Stimulated activated naive CD8-positive, alpha-beta T cell treated with anti-CD3 and anti-CD28 coated beads, Interleukin-15, Interleukin-2, amounts not matched to agents 100 ng/mL and 50 ng/mL, for 24 hours (primary cell): ENCODE measurements around the gene ATXN1.
A peak's percentile ranks its signal among the peaks of the same experiment; 100 is the strongest.

Experiments used
- H3K27ac Mint-ChIP-seq: one replicate; pipeline ENCODE4 v1.8.0; 2021; ENCODE audit warnings: mild to moderate bottlenecking, mixed read lengths
- H3K27me3 Mint-ChIP-seq: one replicate; pipeline ENCODE4 v1.8.0; 2021; ENCODE audit warnings: mixed read lengths
- H3K36me3 Mint-ChIP-seq: one replicate; pipeline ENCODE4 v1.8.0; 2021; ENCODE audit warnings: low read depth, mixed read lengths
- H3K4me1 Mint-ChIP-seq: one replicate; pipeline ENCODE4 v1.8.0; 2021; ENCODE audit warnings: low read depth, mixed read lengths
- H3K4me3 Mint-ChIP-seq: one replicate; pipeline ENCODE4 v1.8.0; 2021; ENCODE audit warnings: mild to moderate bottlenecking, mixed read lengths
- H3K9me3 Mint-ChIP-seq: one replicate; pipeline ENCODE4 v1.8.0; 2021; ENCODE audit warnings: mixed read lengths

ATXN1 gene

DNA sequence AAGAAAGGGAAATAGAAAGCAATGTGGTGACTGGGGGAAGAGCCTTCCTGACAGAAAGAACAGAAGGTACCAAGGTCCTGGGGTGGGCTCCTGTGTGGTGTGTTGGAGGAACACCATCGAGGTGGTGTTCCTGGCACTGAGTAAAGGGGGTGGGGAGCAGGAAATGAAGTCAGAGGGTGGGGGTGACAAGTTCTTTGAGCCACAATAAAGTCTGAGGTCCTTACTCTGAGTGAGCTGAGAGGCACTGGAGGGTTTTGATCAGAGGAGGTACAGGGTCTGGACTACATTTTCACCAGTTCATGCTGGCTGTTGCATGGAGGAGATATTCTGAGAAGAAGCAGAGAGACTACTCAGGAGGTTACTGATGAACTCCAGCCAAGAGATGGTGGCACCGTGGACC, 324.7 kb downstream of the ATXN1 start:
- Mint-ChIP-seq H3K4me1 (peaks cover 81% of the 10 kb centered on the region), H3K27ac (peak overlapping the region; percentile 88), H3K27me3 (no peaks in the 10 kb centered on the region), H3K36me3 (peaks cover 8% of the 10 kb centered on the region), H3K9me3 (peaks cover 7% of the 10 kb centered on the region), H3K4me3 (peak overlapping the region; percentile 77)

DNA sequence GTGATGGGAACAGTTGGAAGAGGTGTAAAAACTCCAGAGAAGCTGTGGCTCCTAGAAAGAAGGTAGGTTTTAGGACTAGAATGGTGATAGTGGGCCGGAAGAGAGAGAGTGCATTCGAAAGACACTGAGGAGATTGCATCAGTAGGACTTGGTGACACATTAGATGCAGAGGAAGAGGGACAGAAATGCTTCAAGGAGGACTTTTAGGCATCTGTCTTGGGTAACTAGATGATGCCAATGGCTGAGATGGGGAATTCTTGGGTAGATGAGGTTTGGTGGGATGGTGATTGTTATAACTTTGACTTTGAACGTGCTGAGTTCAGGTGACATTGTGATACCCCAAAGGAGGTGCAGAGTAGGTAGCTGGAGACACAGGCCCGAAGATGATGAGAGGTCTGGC, 326.4 kb downstream of the ATXN1 start:
- H3K4me3 Mint-ChIP-seq = peak overlapping the region; percentile 25
- H3K27ac Mint-ChIP-seq = peak overlapping the region; percentile 88
- no peaks in the 10 kb centered on the region for H3K27me3 Mint-ChIP-seq
- H3K9me3 Mint-ChIP-seq = peaks cover 7% of the 10 kb centered on the region
- peaks cover 21% of the 10 kb centered on the region for H3K36me3 Mint-ChIP-seq
- peaks cover 70% of the 10 kb centered on the region for H3K4me1 Mint-ChIP-seq

DNA sequence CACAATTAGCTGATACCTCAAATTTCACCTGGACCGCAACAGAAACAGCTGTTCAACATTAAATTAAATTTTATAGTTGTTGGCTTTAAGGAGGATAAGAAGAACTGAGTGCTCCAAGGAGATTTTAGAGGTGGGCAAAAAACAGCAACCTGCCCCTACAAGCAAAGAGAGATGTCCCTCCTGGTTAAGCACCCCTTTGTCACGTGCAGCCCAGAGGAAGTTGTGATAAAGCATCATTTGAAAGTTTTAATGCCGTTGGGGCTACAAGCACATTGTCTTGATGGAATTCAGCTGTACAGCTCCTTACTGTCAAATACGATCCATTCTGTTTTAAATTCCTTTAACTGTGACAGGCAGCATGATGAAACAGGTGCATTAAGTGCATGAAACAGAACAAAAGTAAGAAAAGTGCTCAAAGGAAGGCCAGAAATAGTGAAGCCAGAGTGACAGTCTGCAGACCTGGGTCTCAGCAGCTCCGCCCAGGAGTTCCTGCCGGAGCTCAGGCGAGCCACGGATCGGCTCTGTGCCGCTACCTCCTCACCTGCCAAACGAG, 327.8 kb downstream of the ATXN1 start:
- peaks cover 21% of the 10 kb centered on the region for H3K36me3 Mint-ChIP-seq
- H3K27ac Mint-ChIP-seq = no peak overlapping the region
- peaks cover 62% of the 10 kb centered on the region for H3K4me1 Mint-ChIP-seq
- H3K27me3 Mint-ChIP-seq = no peaks in the 10 kb centered on the region
- H3K4me3 Mint-ChIP-seq = no peak overlapping the region
- peaks cover 7% of the 10 kb centered on the region for H3K9me3 Mint-ChIP-seq

DNA sequence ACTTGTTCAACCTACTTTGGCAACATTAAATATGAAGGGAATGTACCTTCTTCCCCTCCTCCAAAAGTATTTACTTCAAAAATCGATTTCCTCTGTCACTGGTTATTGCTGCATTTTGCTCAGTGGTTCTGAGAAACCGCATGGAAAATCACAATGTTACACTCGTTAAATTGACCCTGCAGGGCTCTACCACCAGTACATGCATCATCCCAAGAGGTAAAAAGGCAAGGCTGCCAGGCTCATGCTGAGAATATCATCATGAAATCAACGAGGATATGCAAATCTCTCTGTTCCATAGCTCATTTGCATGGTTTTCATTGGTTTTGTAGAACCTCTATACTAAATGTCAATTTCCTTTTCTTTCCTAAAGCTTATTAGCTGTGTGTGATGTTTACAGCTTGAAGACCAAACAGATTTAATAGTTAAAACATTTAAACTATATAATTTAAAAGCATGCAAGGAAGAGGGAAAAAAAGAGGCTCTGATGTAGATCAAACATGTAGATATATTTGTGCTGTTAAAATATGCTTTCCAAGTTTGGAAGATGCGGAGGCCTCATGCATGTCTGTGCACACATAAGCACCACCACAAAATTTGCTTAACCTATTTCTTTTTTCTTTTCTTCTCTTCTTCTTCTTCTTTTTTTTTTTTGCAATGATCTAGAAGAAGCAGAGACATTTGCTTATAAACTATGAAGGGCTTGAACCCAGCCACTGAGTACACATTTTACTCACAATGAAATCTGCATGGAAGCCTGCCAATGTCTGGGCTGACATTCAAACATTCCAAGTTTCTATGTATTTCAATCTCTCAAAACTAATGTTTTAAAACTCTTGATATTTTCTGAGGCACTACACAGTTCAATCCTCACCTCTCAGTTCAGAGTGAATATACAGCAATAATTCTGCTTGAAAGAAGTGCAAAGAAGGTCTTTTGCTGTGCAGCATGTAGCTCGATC, 328.9 kb downstream of the ATXN1 start:
- Mint-ChIP-seq H3K36me3 (peaks cover 23% of the 10 kb centered on the region), H3K27ac (peak overlapping the region; percentile 46), H3K9me3 (peaks cover 7% of the 10 kb centered on the region), H3K4me1 (peaks cover 57% of the 10 kb centered on the region), H3K4me3 (no peak overlapping the region), H3K27me3 (no peaks in the 10 kb centered on the region)

DNA sequence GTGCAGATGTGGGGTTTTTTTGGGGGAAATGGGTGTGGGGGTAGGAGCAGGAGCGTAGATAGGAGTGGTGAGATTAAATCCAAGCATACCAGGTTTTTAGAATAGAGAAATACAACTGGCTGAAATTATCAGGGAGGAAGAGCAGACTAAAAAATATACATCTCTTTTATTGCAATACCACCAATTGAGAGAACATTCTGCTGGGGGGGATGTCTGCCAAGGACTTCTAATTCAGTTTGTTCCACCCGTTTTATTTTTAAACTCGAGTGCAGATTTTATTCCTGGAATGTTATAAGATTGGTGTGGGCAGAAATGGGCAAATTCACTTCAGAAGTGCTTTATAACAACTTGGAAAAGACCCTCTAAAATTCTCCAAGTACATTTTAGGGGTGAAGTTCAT, 330.2 kb downstream of the ATXN1 start:
- Mint-ChIP-seq H3K36me3 (peaks cover 30% of the 10 kb centered on the region), H3K27ac (no peak overlapping the region), H3K9me3 (peaks cover 7% of the 10 kb centered on the region), H3K27me3 (no peaks in the 10 kb centered on the region), H3K4me3 (no peak overlapping the region), H3K4me1 (peaks cover 44% of the 10 kb centered on the region)

DNA sequence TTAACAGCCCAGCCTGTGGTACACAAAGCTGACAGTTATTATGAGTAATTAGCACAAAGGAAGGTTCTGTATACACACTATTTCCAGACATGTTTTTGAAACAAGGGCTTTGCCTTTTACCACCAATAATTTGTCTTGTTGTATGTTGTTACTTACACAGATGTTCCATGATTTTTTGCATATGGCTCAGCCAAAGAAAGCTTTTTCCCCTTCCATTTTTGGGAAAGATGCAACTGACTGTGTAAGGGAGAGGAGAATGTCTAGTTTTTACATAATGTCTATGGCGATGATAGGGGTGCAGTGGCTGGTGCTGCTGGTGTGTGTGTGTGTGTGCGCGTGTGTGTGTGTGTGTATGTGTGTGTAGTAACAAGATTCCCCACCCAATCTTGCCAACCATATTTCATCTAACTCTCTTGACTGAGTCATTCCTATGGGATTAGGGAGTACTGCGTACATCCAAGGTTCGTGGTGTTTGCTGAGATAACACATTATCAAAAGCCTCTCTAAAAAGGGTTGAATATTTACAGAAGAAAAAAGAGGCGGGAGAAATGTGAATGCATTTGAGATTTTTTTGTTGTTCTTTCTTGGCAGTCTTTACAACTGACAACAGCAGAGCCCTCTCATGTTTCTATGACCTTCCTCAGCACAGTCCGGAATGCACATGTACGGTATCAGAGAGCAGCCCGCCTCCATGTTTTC, 330.7 kb downstream of the ATXN1 start:
- H3K27ac Mint-ChIP-seq = no peak overlapping the region
- peaks cover 30% of the 10 kb centered on the region for H3K36me3 Mint-ChIP-seq
- H3K4me3 Mint-ChIP-seq = no peak overlapping the region
- peaks cover 41% of the 10 kb centered on the region for H3K4me1 Mint-ChIP-seq
- H3K9me3 Mint-ChIP-seq = peaks cover 7% of the 10 kb centered on the region
- H3K27me3 Mint-ChIP-seq = no peaks in the 10 kb centered on the region

DNA sequence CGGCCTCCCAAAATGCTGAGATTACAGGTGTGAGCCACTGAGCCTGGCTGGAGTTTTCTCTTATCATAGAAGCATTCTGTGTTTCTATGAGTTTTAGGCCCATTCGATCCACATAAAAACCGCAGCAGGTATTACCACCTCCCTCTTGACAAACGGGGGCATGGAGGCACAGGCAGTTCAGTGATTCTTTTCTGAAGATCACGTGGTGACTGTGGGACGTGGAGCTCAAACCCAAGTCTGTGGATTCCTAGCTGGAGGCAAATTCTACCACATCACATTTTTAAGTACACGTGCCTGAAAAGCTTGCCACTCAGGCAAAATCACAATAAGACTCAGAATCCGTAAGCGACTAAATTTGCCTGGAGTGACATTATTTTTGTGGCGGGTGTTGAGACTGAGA, 331.6 kb downstream of the ATXN1 start:
- H3K4me1 Mint-ChIP-seq = peaks cover 32% of the 10 kb centered on the region
- H3K36me3 Mint-ChIP-seq = peaks cover 22% of the 10 kb centered on the region
- H3K27me3 Mint-ChIP-seq = no peaks in the 10 kb centered on the region
- H3K4me3 Mint-ChIP-seq = no peak overlapping the region
- H3K9me3 Mint-ChIP-seq = no peaks in the 10 kb centered on the region
- H3K27ac Mint-ChIP-seq = no peak overlapping the region

DNA sequence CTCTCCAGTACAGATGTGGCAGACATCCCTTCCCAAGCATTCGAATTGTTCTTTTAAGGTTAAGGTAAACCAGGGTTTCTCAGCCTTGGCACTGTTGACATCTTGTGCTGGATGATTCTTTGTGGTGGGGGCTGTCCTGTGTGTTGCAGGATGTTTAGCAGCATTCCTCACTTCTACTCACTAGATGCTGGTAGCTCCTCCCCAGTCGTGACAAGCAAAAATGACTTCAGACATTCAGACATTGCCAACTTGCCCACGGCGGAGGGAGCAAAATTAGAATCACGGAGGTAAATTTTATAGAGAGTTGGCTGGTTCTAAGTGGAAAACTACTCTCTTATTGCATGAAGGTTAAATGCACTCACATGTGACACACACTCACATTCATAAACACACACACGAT, 334.1 kb downstream of the ATXN1 start:
- H3K4me3 Mint-ChIP-seq = no peak overlapping the region
- H3K36me3 Mint-ChIP-seq = peaks cover 22% of the 10 kb centered on the region
- H3K27ac Mint-ChIP-seq = peak overlapping the region; percentile 22
- peaks cover 26% of the 10 kb centered on the region for H3K4me1 Mint-ChIP-seq
- no peaks in the 10 kb centered on the region for H3K9me3 Mint-ChIP-seq
- H3K27me3 Mint-ChIP-seq = no peaks in the 10 kb centered on the region

DNA sequence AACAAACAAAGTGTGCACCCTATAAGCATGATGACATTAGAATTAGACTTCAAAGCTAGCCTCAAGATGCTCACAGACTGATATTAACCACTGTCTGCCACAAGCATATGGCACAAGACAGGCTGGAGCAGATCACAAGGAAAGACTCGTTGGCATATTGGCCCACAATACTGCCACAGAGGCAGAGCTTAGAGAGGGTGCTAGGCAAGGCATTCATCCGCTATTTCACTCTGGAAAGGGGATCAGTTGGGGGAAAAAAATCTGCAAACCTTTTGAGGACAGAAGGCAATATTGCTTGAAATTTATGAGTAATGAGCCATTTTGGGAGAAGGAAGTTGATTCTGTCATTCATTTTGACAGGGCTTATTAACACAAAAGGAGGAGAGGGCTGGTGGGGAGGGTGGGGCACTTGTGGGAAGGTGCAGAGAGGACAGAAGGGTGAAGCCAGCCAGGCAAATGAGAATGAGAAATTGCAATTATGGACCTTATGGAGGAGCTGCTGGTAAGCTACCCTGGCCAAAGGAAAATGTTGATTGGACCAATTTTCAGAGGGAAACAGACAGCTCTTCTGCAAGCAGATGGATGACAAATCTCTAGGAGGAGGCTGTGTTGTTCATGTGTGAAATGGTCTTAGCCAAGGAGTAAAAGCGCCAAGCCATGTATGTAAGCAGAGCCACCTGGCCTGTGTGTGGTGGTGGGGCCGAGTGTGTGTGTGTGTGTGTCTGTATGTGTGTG, 335.2 kb downstream of the ATXN1 start:
- H3K27me3 Mint-ChIP-seq = no peaks in the 10 kb centered on the region
- peaks cover 28% of the 10 kb centered on the region for H3K4me1 Mint-ChIP-seq
- H3K9me3 Mint-ChIP-seq = no peaks in the 10 kb centered on the region
- H3K36me3 Mint-ChIP-seq = peaks cover 21% of the 10 kb centered on the region
- H3K27ac Mint-ChIP-seq = no peak overlapping the region
- H3K4me3 Mint-ChIP-seq = no peak overlapping the region

DNA sequence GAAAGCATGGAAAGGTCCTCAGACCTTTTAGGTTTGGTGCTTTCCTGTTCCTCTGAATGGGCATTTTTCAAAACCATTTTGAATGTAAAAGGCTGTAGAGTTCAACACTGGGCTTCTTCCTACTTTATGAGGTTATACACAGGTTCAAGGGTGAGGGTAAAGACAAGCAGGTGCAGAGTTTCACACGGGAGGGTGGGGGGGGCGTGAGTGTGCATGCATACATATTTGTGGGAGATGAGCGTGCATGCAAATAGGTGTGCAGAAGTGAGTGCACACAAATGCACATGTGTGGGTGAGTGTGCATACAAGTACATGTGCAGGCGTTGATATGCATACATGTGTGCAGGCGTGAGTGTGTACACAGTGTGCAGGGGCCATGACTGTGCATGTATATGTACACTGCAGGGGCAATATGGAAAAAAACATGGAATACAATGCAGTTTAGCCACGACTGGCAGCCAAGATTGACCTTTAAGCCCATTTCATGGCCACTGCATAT, 339.7 kb downstream of the ATXN1 start:
- no peaks in the 10 kb centered on the region for H3K27me3 Mint-ChIP-seq
- no peaks in the 10 kb centered on the region for H3K9me3 Mint-ChIP-seq
- peak overlapping the region; percentile 98 for H3K27ac Mint-ChIP-seq
- peak overlapping the region; percentile 78 for H3K4me3 Mint-ChIP-seq
- H3K36me3 Mint-ChIP-seq = no peaks in the 10 kb centered on the region
- H3K4me1 Mint-ChIP-seq = peaks cover 46% of the 10 kb centered on the region

DNA sequence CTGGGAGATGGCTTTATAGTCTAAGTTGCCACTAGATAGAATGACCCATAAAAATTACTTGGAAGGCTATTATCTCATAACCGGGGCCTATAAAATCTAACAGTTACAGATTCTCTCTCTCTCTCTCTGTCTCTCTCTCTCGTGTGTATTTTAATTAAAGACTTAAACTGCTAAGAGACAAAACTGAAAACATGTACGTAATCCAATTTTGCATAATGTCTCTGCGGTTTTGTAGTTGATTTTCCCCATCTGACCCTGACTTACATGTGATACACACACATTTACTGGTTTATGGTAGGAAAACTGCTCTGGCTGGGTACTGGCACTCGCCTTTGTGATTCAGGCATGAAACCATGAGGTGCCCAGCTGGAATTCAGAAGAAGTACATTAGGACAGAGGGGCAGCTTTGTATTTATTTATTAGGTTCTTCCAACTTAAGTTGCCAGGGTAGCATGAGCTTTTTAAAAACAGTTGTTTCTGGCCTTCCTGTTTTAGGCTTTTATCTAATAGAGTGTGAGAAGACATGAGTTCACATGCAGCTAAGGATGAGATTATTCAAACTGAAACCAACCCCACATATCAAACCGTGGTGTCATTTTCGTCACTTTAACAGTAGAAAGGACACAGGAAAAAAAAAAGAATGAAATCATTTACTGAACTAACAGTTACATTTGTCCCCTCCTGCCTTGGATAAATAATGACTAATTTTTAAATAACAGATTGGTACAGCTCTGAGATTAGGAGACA, 340.4 kb downstream of the ATXN1 start:
- Mint-ChIP-seq H3K36me3 (no peaks in the 10 kb centered on the region), H3K27ac (peak overlapping the region; percentile 98), H3K9me3 (no peaks in the 10 kb centered on the region), H3K4me1 (peaks cover 53% of the 10 kb centered on the region), H3K4me3 (peak overlapping the region; percentile 78), H3K27me3 (no peaks in the 10 kb centered on the region)

DNA sequence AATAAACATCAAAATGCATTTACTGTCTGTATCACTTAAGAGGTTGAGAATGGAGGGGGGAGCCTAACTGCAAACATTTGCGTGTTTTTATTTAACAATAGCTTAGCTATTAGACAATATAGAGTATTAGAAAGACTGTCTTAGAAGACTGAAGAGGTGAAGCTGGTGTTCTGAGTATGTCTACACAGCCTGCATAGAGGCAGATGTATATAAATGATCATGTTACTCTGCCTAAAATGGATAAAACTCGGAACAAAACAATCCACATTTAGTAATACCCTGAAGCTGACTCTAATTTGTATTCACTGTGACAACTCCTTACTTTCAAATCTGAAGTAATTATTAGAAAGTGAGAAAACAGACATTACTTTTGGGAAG, 340.9 kb downstream of the ATXN1 start:
- H3K4me1 Mint-ChIP-seq = peaks cover 56% of the 10 kb centered on the region

DNA sequence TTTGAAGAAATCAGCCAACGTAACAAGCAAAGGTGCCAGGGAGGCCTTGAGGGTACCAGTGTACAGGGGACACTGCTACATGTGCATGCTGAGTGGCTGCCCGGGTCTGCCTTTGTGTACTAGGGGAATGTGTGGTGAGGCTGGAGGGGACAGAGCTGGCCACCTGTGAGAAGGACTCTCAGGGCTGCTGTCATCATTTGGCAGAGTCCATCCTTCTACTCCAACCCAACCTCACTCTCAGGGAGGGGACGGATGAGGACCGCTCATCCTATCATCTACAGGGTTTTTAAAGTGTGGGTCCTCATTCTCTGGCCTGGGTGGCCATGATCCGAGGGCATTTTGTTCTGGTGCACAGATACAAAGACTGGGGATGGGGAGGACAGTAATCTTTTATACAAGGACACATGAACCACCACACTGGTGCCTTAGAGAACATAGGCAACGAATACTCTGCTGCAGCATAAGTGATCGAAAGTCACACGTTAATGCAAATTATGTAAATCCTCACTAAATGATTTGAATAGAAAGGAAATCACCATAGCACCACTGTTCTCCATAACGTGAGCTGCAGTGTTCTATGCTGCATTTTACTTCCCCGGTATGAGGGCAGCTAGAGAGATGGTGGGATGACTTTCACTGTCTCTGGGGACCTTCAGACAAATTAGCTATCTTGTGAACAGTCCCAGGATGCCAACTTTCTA, 341.5 kb downstream of the ATXN1 start:
- Mint-ChIP-seq H3K4me1 (peaks cover 56% of the 10 kb centered on the region), H3K27me3 (no peaks in the 10 kb centered on the region), H3K36me3 (no peaks in the 10 kb centered on the region), H3K9me3 (no peaks in the 10 kb centered on the region), H3K27ac (peak overlapping the region; percentile 98), H3K4me3 (peak overlapping the region; percentile 78)

More for the DNA sequence above, 340.9 kb downstream of the ATXN1 start:
- peak overlapping the region; percentile 98 for H3K27ac Mint-ChIP-seq
- no peaks in the 10 kb centered on the region for H3K9me3 Mint-ChIP-seq
- H3K4me3 Mint-ChIP-seq = peak overlapping the region; percentile 78
- no peaks in the 10 kb centered on the region for H3K36me3 Mint-ChIP-seq
- no peaks in the 10 kb centered on the region for H3K27me3 Mint-ChIP-seq
